H1 (cell line): ENCODE results near the gene OR7D4. TPM values are rescaled to one million over a fixed set of nuclear protein-coding genes. Genes with fewer than 3 reads are reported as not detected.

ENCODE experiments used
- CTCF ChIA-PET: fragments of 300-600 bp; sonication (Branson Sonifier 250); formaldehyde crosslinking; loops from one replicate; lab custom pipeline; 2021; ENCODE audit not compliant: partially characterized antibody; lab: Charles Lee
- POLR2A ChIA-PET: fragments of 300-600 bp; sonication (Branson Sonifier 250); formaldehyde crosslinking; loops from one replicate; lab custom pipeline; 2021; ENCODE audit warnings: inconsistent platforms; ENCODE audit not compliant: partially characterized antibody; lab: Charles Lee
- DNase-seq, 2 experiments: peaks; one replicate each; pipeline versions ENCODE4 v3.0.0 to v3.0.0-alpha.2; 2010 to 2022; ENCODE audit warnings: low spot score in 2 of 2, low read depth in 1 of 2, mixed read lengths in 1 of 2
- FAIRE-seq: peaks from 2 replicates; lab custom pipeline; 2011; peaks lifted over from hg19 to GRCh38; lab: Jason Lieb, UNC
- H2AFZ ChIP-seq: 2 replicates; pipeline ENCODE4 v1.8.1; 2012; ENCODE audit warnings: low read length, inconsistent platforms
- H2AK5ac ChIP-seq: 2 replicates; pipeline ENCODE4 v1.6.1; 2013; ENCODE audit warnings: low read depth, low read length
- H2BK120ac ChIP-seq: replicated peaks from 2 replicates; pipeline ENCODE3; 2013; ENCODE audit warnings: low read depth, low read length, inconsistent platforms
- H2BK12ac ChIP-seq: 2 replicates; pipeline ENCODE4 v1.6.1; 2013; ENCODE audit warnings: low read depth, low read length
- H2BK15ac ChIP-seq: 2 replicates; pipeline ENCODE4 v1.6.1; 2013; ENCODE audit warnings: low read length
- H2BK20ac ChIP-seq: 2 replicates; pipeline ENCODE4 v1.6.1; 2013; ENCODE audit warnings: low read length
- H2BK5ac ChIP-seq: 2 replicates; pipeline ENCODE4 v1.6.1; 2013; ENCODE audit warnings: low read depth, low read length
- H3K14ac ChIP-seq: 2 replicates; pipeline ENCODE4 v1.6.1; 2013; ENCODE audit warnings: inconsistent platforms; ENCODE audit not compliant: insufficient read length
- H3K18ac ChIP-seq: 2 replicates; pipeline ENCODE4 v1.6.1; 2013; ENCODE audit warnings: low read length; ENCODE audit errors: extremely low read depth
- H3K23ac ChIP-seq: 2 replicates; pipeline ENCODE4 v1.6.1; 2013; ENCODE audit warnings: inconsistent platforms; ENCODE audit not compliant: insufficient read length
- H3K23me2 ChIP-seq: 2 replicates; pipeline ENCODE4 v1.6.1; 2013; ENCODE audit warnings: low read depth, low read length
- H3K27ac ChIP-seq: 2 replicates; pipeline ENCODE4 v1.6.1; 2011; ENCODE audit warnings: low read depth, low read length, inconsistent platforms
- H3K27me3 ChIP-seq, 4 experiments: replicated peaks in 1 of 4; 1 replicate in 1 of 4; 2 replicates in 3 of 4; pipeline versions ENCODE4 v1.6.1 to v1.8.1; 2011 to 2013; ENCODE audit warnings: low read length in 3 of 4, mild to moderate bottlenecking in 3 of 4, inconsistent platforms in 2 of 4, mixed read lengths in 2 of 4, moderate library complexity in 1 of 4; ENCODE audit not compliant: control insufficient read depth in 3 of 4, insufficient read depth in 3 of 4; ENCODE audit errors: extremely low read depth in 1 of 4
- H3K36me3 ChIP-seq, 4 experiments: 2 replicates each; pipeline versions ENCODE4 v1.6.1 to v1.8.1; 2011 to 2013; ENCODE audit warnings: mild to moderate bottlenecking in 4 of 4, low read length in 3 of 4, moderate library complexity in 2 of 4, control low read depth in 1 of 4, inconsistent platforms in 1 of 4; ENCODE audit not compliant: insufficient read depth in 4 of 4, control insufficient read depth in 2 of 4
- H3K4ac ChIP-seq: replicated peaks from 2 replicates; pipeline ENCODE3; 2013; ENCODE audit warnings: low read length, low read depth, mixed read lengths, inconsistent platforms; ENCODE audit not compliant: insufficient read length
- H3K4me1 ChIP-seq, 4 experiments: replicated peaks in 1 of 4; 1 replicate in 1 of 4; 2 replicates in 3 of 4; pipeline versions ENCODE4 v1.6.1 to v1.8.1; 2011 to 2013; ENCODE audit warnings: low read length in 3 of 4, inconsistent platforms in 2 of 4, mixed read lengths in 1 of 4; ENCODE audit not compliant: insufficient read depth in 4 of 4, control insufficient read depth in 3 of 4
- H3K4me2 ChIP-seq, 2 experiments: 2 replicates each; pipeline versions ENCODE4 v1.6.1 to v1.8.1; 2011 to 2013; ENCODE audit warnings: low read depth in 2 of 2, low read length in 2 of 2, control low read depth in 1 of 2, inconsistent platforms in 1 of 2, mild to moderate bottlenecking in 1 of 2; ENCODE audit not compliant: insufficient read depth in 1 of 2
- H3K4me3 ChIP-seq, 4 experiments: fragments of 200-600, 300-600 bp in 1 of 4; sonication (generic), shearing (Covaris generic), sonication (Bioruptor Twin) in 1 of 4; 2 replicates each; pipeline versions ENCODE4 v1.5.1 to v1.8.1; 2011 to 2016; ENCODE audit warnings: low read length in 4 of 4, low read depth in 3 of 4, control low read depth in 2 of 4, inconsistent platforms in 2 of 4, mild to moderate bottlenecking in 2 of 4, mixed read lengths in 1 of 4, moderate library complexity in 1 of 4; ENCODE audit not compliant: insufficient read depth in 2 of 4; ENCODE audit errors: extremely low read depth in 1 of 4
- H3K56ac ChIP-seq: replicated peaks from 2 replicates; pipeline ENCODE3; 2013; ENCODE audit warnings: low read depth, mild to moderate bottlenecking, mixed read lengths, low read length, inconsistent platforms; ENCODE audit not compliant: insufficient read length
- H3K79me1 ChIP-seq: 2 replicates; pipeline ENCODE4 v1.6.1; 2013; ENCODE audit warnings: low read depth, low read length, control low read depth
- H3K79me2 ChIP-seq, 2 experiments: 2 replicates each; pipeline versions ENCODE4 v1.6.1 to v1.8.1; 2012 to 2013; ENCODE audit warnings: low read length in 2 of 2, mild to moderate bottlenecking in 2 of 2, inconsistent platforms in 1 of 2; ENCODE audit not compliant: insufficient read depth in 2 of 2, control insufficient read depth in 1 of 2
- H3K9ac ChIP-seq, 4 experiments: replicated peaks in 1 of 4; 1 replicate in 1 of 4; 2 replicates in 3 of 4; pipeline versions ENCODE4 v1.6.1 to v1.8.1; 2011 to 2013; ENCODE audit warnings: low read depth in 3 of 4, low read length in 3 of 4, control low read depth in 2 of 4, mild to moderate bottlenecking in 2 of 4, moderate library complexity in 2 of 4, inconsistent platforms in 1 of 4; ENCODE audit errors: extremely low read depth in 1 of 4
- H3K9me3 ChIP-seq, 2 experiments: 2 replicates each; pipeline versions ENCODE4 v1.6.1 to v1.8.1; 2012 to 2013; ENCODE audit warnings: mild to moderate bottlenecking in 2 of 2, moderate library complexity in 2 of 2, control low read depth in 1 of 2, inconsistent platforms in 1 of 2, low read depth in 1 of 2, low read length in 1 of 2, mixed read lengths in 1 of 2; ENCODE audit not compliant: insufficient read depth in 2 of 2
- H4K20me1 ChIP-seq, 2 experiments: replicated peaks in 1 of 2; 2 replicates each; pipeline versions ENCODE3 to v1.8.1; 2011 to 2013; ENCODE audit warnings: inconsistent platforms in 2 of 2, low read length in 2 of 2, mild to moderate bottlenecking in 1 of 2; ENCODE audit not compliant: insufficient read depth in 2 of 2, control insufficient read depth in 1 of 2
- H4K5ac ChIP-seq: 2 replicates; pipeline ENCODE4 v1.6.1; 2013; ENCODE audit warnings: low read length, low read depth, mixed read lengths, inconsistent platforms; ENCODE audit not compliant: insufficient read length
- H4K8ac ChIP-seq: 2 replicates; pipeline ENCODE4 v1.8.0; 2013; ENCODE audit warnings: mild to moderate bottlenecking, moderate library complexity, low read length, inconsistent platforms; ENCODE audit not compliant: insufficient read depth; ENCODE audit errors: extremely low read depth
- H4K91ac ChIP-seq: replicated peaks from 2 replicates; pipeline ENCODE3; 2013; ENCODE audit warnings: low read length, mixed read lengths, inconsistent platforms; ENCODE audit not compliant: insufficient read length
- BCL11A ChIP-seq, 2 experiments: IDR thresholded peaks; one replicate each; pipeline ENCODE4 v1.6.1; 2011; ENCODE audit warnings: low read depth in 2 of 2, low read length in 2 of 2, mild to moderate bottlenecking in 2 of 2
- CBX5 ChIP-seq: fragments of 300-800, 300-1000 bp; sonication (generic); IDR thresholded peaks from 2 replicates; pipeline ENCODE4 v1.7.1; 2016; ENCODE audit warnings: antibody characterized with exemption, low read length, low read depth
- CEBPB ChIP-seq: IDR thresholded peaks from 2 replicates; pipeline ENCODE4 v1.6.1; 2012; ENCODE audit warnings: low read depth, low read length
- EGR1 ChIP-seq: IDR thresholded peaks from 2 replicates; pipeline ENCODE4 v1.6.1; 2011; ENCODE audit warnings: low read depth, low read length, borderline replicate concordance
- EZH2 ChIP-seq: fragments of 200-600 bp; sonication (generic); IDR thresholded peaks from 2 replicates; pipeline ENCODE4 v1.7.1; 2012; ENCODE audit warnings: low read depth, mild to moderate bottlenecking, moderate library complexity, low read length, inconsistent platforms; ENCODE audit not compliant: severe bottlenecking
- FOSL1 ChIP-seq: IDR thresholded peaks from 2 replicates; pipeline ENCODE4 v1.6.1; 2011; ENCODE audit warnings: mild to moderate bottlenecking, low read depth, low read length, moderate library complexity; ENCODE audit not compliant: insufficient read depth
- JUN ChIP-seq: IDR thresholded peaks from 2 replicates; pipeline ENCODE4 v1.6.1; 2011; ENCODE audit warnings: low read depth, mild to moderate bottlenecking, improper control_type of control experiment, low read length
- MAFK ChIP-seq: IDR thresholded peaks from 2 replicates; pipeline ENCODE4 v1.6.1; 2012; ENCODE audit warnings: low read depth, mild to moderate bottlenecking, improper control_type of control experiment, low read length
- SIRT6 ChIP-seq: IDR thresholded peaks from one replicate; pipeline ENCODE4 v1.7.1; 2012; ENCODE audit warnings: low read length, inconsistent platforms
- SP4 ChIP-seq: IDR thresholded peaks from 2 replicates; pipeline ENCODE4 v1.6.1; 2012; ENCODE audit warnings: low read length, inconsistent platforms
- SUZ12 ChIP-seq: fragments of 200-600 bp; sonication (generic); IDR thresholded peaks from 2 replicates; pipeline ENCODE4 v1.6.1; 2012; ENCODE audit warnings: mild to moderate bottlenecking, inconsistent platforms, low read length, moderate library complexity, mixed read lengths
- TAF7 ChIP-seq: optimal IDR thresholded peaks from 2 replicates; pipeline ENCODE3; 2011; ENCODE audit warnings: low read depth, mild to moderate bottlenecking, inconsistent platforms, low read length, moderate library complexity, borderline replicate concordance
- TEAD4 ChIP-seq: IDR thresholded peaks from 2 replicates; pipeline ENCODE4 v1.6.1; 2012; ENCODE audit warnings: low read depth, low read length, inconsistent platforms, mixed read lengths
- WGBS, 2 experiments: shearing (Covaris generic) in 1 of 2; methylation state at CpG; one replicate each; pipeline versions ENCODE4 v1.1.6 to v1.1.7; 2013 to 2015; ENCODE audit warnings: low lambda C conversion rate in 2 of 2, mixed read lengths in 2 of 2, inconsistent platforms in 1 of 2, low coverage in 1 of 2, missing lambda C conversion rate in 1 of 2; ENCODE audit not compliant: insufficient replicate concordance in 2 of 2, insufficient coverage in 1 of 2, insufficient read length in 1 of 2; ENCODE audit errors: extremely low coverage in 1 of 2, missing lambda C conversion rate in 1 of 2; 5-methylcytosine and 5-hydroxymethylcytosine counted together
- polyA plus RNA-seq, 7 experiments: library from polyadenylated mRNA; depleted of rRNA in 3 of 7; stranded (reverse) in 5 of 7; unstranded in 2 of 7; fragments of >200 nt in 5 of 7; fragments of 200-250 nt in 2 of 7; gene quantifications; 1 replicate in 5 of 7; 2 replicates in 1 of 7; 4 replicates in 1 of 7; pipeline versions ENCODE4 v1.2.1 to v1.2.3, GENCODE V29; 2011 to 2013; ENCODE audit warnings: missing spikeins in 2 of 7, mixed read lengths in 2 of 7
- total RNA-seq: library from RNA; stranded (reverse); fragmentation: NEBNext Ultra II Directional; extraction: Animal tissue kit (Norgen Biotek cat#: 25700); gene quantifications from 2 replicates; pipeline ENCODE4 v1.2.1, GENCODE V29; 2021

OR7D4 gene
- total and polyA plus RNA-seq, 2 of the 8 experiments (the other 6 are each of a cell fraction or from before 2014, with no cell fraction given) = not detected

DNA sequence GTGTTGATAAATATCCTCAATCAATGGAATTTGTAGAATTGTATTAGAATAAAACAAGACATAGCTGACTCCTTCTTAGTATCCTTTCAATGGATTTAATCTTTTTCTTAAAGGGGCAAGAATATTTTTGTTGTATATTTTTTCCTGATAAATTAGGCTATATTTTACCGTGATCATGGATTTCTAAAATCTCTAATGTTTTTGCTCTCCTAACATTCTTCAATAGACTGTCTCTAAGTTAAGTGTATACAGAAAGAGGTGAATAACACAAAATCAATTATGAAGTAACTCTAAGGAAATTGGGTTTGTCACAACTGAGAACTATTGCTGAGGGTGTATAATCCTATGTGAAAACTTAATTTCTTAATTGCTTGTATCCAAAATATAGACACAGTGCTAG lies 31.2 kb upstream of the OR7D4 start, which contains the start of gene OR7E24:
Gene OR7E24, plus strand, starts transcription at position 301 of the 400 bp plus-strand sequence. CDS start 114 bp downstream, outside the sequence.
- H3K4me1 ChIP-seq = no peaks in the 10 kb centered on the region
- POLR2A ChIA-PET = no interaction called here
- WGBS, 2 experiments = 73% methylated on average over 1 of the region's 1 CpG; no CpG with 5 or more reads in 1 of the 2 experiments

More for the DNA sequence above, 31.2 kb upstream of the OR7D4 start, which contains the start of gene OR7E24:
- no peak within 1 kb of the TSS for H2BK15ac ChIP-seq
- FAIRE-seq = no peak
- H3K23me2 ChIP-seq = no peaks in the 10 kb centered on the region
- no peaks in the 10 kb centered on the region for H3K79me2 ChIP-seq
- no peak within 1 kb of the TSS for H3K27ac ChIP-seq
- H4K5ac ChIP-seq = no peak within 1 kb of the TSS
- H4K8ac ChIP-seq = no peak within 1 kb of the TSS
- no peak within 1 kb of the TSS for H2AFZ ChIP-seq
- no peaks in the 10 kb centered on the region for H3K36me3 ChIP-seq
- H3K27me3 ChIP-seq = no peaks in the 10 kb centered on the region
- no peak within 1 kb of the TSS for H3K4me3 ChIP-seq
- H4K91ac ChIP-seq = no peak within 1 kb of the TSS
- peaks cover 49 to 71% of the 10 kb centered on the region in 2 experiments for H3K9me3 ChIP-seq
- no peak within 1 kb of the TSS for H3K23ac ChIP-seq
- H2BK5ac ChIP-seq = no peak within 1 kb of the TSS
- H3K4me2 ChIP-seq = no peak within 1 kb of the TSS
- H2BK12ac ChIP-seq = no peak within 1 kb of the TSS
- H3K56ac ChIP-seq = no peak within 1 kb of the TSS
- CTCF ChIA-PET = no interaction called here
- no peaks in the 10 kb centered on the region for H3K79me1 ChIP-seq
- no peak within 1 kb of the TSS for H3K4ac ChIP-seq
- DNase-seq = no peak
- TF ChIP-seq BCL11A (IDR thresholded peaks at IDR 0.05; ENCODE audit: low read depth in 2 of 2, low read length in 2 of 2) (no peak), TEAD4 (no peak), TAF7 (no peak), SUZ12 (no peak), EGR1 (no peak), JUN (no peak), MAFK (no peak), CEBPB (no peak), SIRT6 (no peak), CBX5 (no peak), EZH2 (no peak), FOSL1 (no peak), SP4 (no peak)
- no peak within 1 kb of the TSS for H2BK20ac ChIP-seq
- H2BK120ac ChIP-seq = no peak within 1 kb of the TSS
- no peak within 1 kb of the TSS for H2AK5ac ChIP-seq
- H3K14ac ChIP-seq = no peak within 1 kb of the TSS
- no peak within 1 kb of the TSS for H3K18ac ChIP-seq
- H3K9ac ChIP-seq = no peak within 1 kb of the TSS
- no peaks in the 10 kb centered on the region for H4K20me1 ChIP-seq
